H1 (cell line): ENCODE measurements around the gene OR9G4. TPM values are rescaled to one million over a fixed set of nuclear protein-coding genes. Genes with fewer than 3 reads are reported as not detected.

Source experiments
- CTCF ChIA-PET: fragments of 300-600 bp; sonication (Branson Sonifier 250); formaldehyde crosslinking; loops from one replicate; lab custom pipeline; 2021; ENCODE audit not compliant: partially characterized antibody; lab: Charles Lee
- POLR2A ChIA-PET: fragments of 300-600 bp; sonication (Branson Sonifier 250); formaldehyde crosslinking; loops from one replicate; lab custom pipeline; 2021; ENCODE audit warnings: inconsistent platforms; ENCODE audit not compliant: partially characterized antibody; lab: Charles Lee
- DNase-seq, 2 experiments: peaks; one replicate each; pipeline versions ENCODE4 v3.0.0 to v3.0.0-alpha.2; 2010 to 2022; ENCODE audit warnings: low spot score in 2 of 2, low read depth in 1 of 2, mixed read lengths in 1 of 2
- FAIRE-seq: peaks from 2 replicates; lab custom pipeline; 2011; peaks lifted over from hg19 to GRCh38; lab: Jason Lieb, UNC
- H2AFZ ChIP-seq: 2 replicates; pipeline ENCODE4 v1.8.1; 2012; ENCODE audit warnings: low read length, inconsistent platforms
- H2AK5ac ChIP-seq: 2 replicates; pipeline ENCODE4 v1.6.1; 2013; ENCODE audit warnings: low read depth, low read length
- H2BK120ac ChIP-seq: replicated peaks from 2 replicates; pipeline ENCODE3; 2013; ENCODE audit warnings: low read depth, low read length, inconsistent platforms
- H2BK12ac ChIP-seq: 2 replicates; pipeline ENCODE4 v1.6.1; 2013; ENCODE audit warnings: low read depth, low read length
- H2BK15ac ChIP-seq: 2 replicates; pipeline ENCODE4 v1.6.1; 2013; ENCODE audit warnings: low read length
- H2BK20ac ChIP-seq: 2 replicates; pipeline ENCODE4 v1.6.1; 2013; ENCODE audit warnings: low read length
- H2BK5ac ChIP-seq: 2 replicates; pipeline ENCODE4 v1.6.1; 2013; ENCODE audit warnings: low read depth, low read length
- H3K14ac ChIP-seq: 2 replicates; pipeline ENCODE4 v1.6.1; 2013; ENCODE audit warnings: inconsistent platforms; ENCODE audit not compliant: insufficient read length
- H3K18ac ChIP-seq: 2 replicates; pipeline ENCODE4 v1.6.1; 2013; ENCODE audit warnings: low read length; ENCODE audit errors: extremely low read depth
- H3K23ac ChIP-seq: 2 replicates; pipeline ENCODE4 v1.6.1; 2013; ENCODE audit warnings: inconsistent platforms; ENCODE audit not compliant: insufficient read length
- H3K23me2 ChIP-seq: 2 replicates; pipeline ENCODE4 v1.6.1; 2013; ENCODE audit warnings: low read depth, low read length
- H3K27ac ChIP-seq: 2 replicates; pipeline ENCODE4 v1.6.1; 2011; ENCODE audit warnings: low read depth, low read length, inconsistent platforms
- H3K27me3 ChIP-seq, 4 experiments: replicated peaks in 1 of 4; 1 replicate in 1 of 4; 2 replicates in 3 of 4; pipeline versions ENCODE4 v1.6.1 to v1.8.1; 2011 to 2013; ENCODE audit warnings: low read length in 3 of 4, mild to moderate bottlenecking in 3 of 4, inconsistent platforms in 2 of 4, mixed read lengths in 2 of 4, moderate library complexity in 1 of 4; ENCODE audit not compliant: control insufficient read depth in 3 of 4, insufficient read depth in 3 of 4; ENCODE audit errors: extremely low read depth in 1 of 4
- H3K36me3 ChIP-seq, 4 experiments: 2 replicates each; pipeline versions ENCODE4 v1.6.1 to v1.8.1; 2011 to 2013; ENCODE audit warnings: mild to moderate bottlenecking in 4 of 4, low read length in 3 of 4, moderate library complexity in 2 of 4, control low read depth in 1 of 4, inconsistent platforms in 1 of 4; ENCODE audit not compliant: insufficient read depth in 4 of 4, control insufficient read depth in 2 of 4
- H3K4ac ChIP-seq: replicated peaks from 2 replicates; pipeline ENCODE3; 2013; ENCODE audit warnings: low read length, low read depth, mixed read lengths, inconsistent platforms; ENCODE audit not compliant: insufficient read length
- H3K4me1 ChIP-seq, 4 experiments: replicated peaks in 1 of 4; 1 replicate in 1 of 4; 2 replicates in 3 of 4; pipeline versions ENCODE4 v1.6.1 to v1.8.1; 2011 to 2013; ENCODE audit warnings: low read length in 3 of 4, inconsistent platforms in 2 of 4, mixed read lengths in 1 of 4; ENCODE audit not compliant: insufficient read depth in 4 of 4, control insufficient read depth in 3 of 4
- H3K4me2 ChIP-seq, 2 experiments: 2 replicates each; pipeline versions ENCODE4 v1.6.1 to v1.8.1; 2011 to 2013; ENCODE audit warnings: low read depth in 2 of 2, low read length in 2 of 2, control low read depth in 1 of 2, inconsistent platforms in 1 of 2, mild to moderate bottlenecking in 1 of 2; ENCODE audit not compliant: insufficient read depth in 1 of 2
- H3K4me3 ChIP-seq, 4 experiments: fragments of 200-600, 300-600 bp in 1 of 4; sonication (generic), shearing (Covaris generic), sonication (Bioruptor Twin) in 1 of 4; 2 replicates each; pipeline versions ENCODE4 v1.5.1 to v1.8.1; 2011 to 2016; ENCODE audit warnings: low read length in 4 of 4, low read depth in 3 of 4, control low read depth in 2 of 4, inconsistent platforms in 2 of 4, mild to moderate bottlenecking in 2 of 4, mixed read lengths in 1 of 4, moderate library complexity in 1 of 4; ENCODE audit not compliant: insufficient read depth in 2 of 4; ENCODE audit errors: extremely low read depth in 1 of 4
- H3K56ac ChIP-seq: replicated peaks from 2 replicates; pipeline ENCODE3; 2013; ENCODE audit warnings: low read depth, mild to moderate bottlenecking, mixed read lengths, low read length, inconsistent platforms; ENCODE audit not compliant: insufficient read length
- H3K79me1 ChIP-seq: 2 replicates; pipeline ENCODE4 v1.6.1; 2013; ENCODE audit warnings: low read depth, low read length, control low read depth
- H3K79me2 ChIP-seq, 2 experiments: 2 replicates each; pipeline versions ENCODE4 v1.6.1 to v1.8.1; 2012 to 2013; ENCODE audit warnings: low read length in 2 of 2, mild to moderate bottlenecking in 2 of 2, inconsistent platforms in 1 of 2; ENCODE audit not compliant: insufficient read depth in 2 of 2, control insufficient read depth in 1 of 2
- H3K9ac ChIP-seq, 4 experiments: replicated peaks in 1 of 4; 1 replicate in 1 of 4; 2 replicates in 3 of 4; pipeline versions ENCODE4 v1.6.1 to v1.8.1; 2011 to 2013; ENCODE audit warnings: low read depth in 3 of 4, low read length in 3 of 4, control low read depth in 2 of 4, mild to moderate bottlenecking in 2 of 4, moderate library complexity in 2 of 4, inconsistent platforms in 1 of 4; ENCODE audit errors: extremely low read depth in 1 of 4
- H3K9me3 ChIP-seq, 2 experiments: 2 replicates each; pipeline versions ENCODE4 v1.6.1 to v1.8.1; 2012 to 2013; ENCODE audit warnings: mild to moderate bottlenecking in 2 of 2, moderate library complexity in 2 of 2, control low read depth in 1 of 2, inconsistent platforms in 1 of 2, low read depth in 1 of 2, low read length in 1 of 2, mixed read lengths in 1 of 2; ENCODE audit not compliant: insufficient read depth in 2 of 2
- H4K20me1 ChIP-seq, 2 experiments: replicated peaks in 1 of 2; 2 replicates each; pipeline versions ENCODE3 to v1.8.1; 2011 to 2013; ENCODE audit warnings: inconsistent platforms in 2 of 2, low read length in 2 of 2, mild to moderate bottlenecking in 1 of 2; ENCODE audit not compliant: insufficient read depth in 2 of 2, control insufficient read depth in 1 of 2
- H4K5ac ChIP-seq: 2 replicates; pipeline ENCODE4 v1.6.1; 2013; ENCODE audit warnings: low read length, low read depth, mixed read lengths, inconsistent platforms; ENCODE audit not compliant: insufficient read length
- H4K8ac ChIP-seq: 2 replicates; pipeline ENCODE4 v1.8.0; 2013; ENCODE audit warnings: mild to moderate bottlenecking, moderate library complexity, low read length, inconsistent platforms; ENCODE audit not compliant: insufficient read depth; ENCODE audit errors: extremely low read depth
- H4K91ac ChIP-seq: replicated peaks from 2 replicates; pipeline ENCODE3; 2013; ENCODE audit warnings: low read length, mixed read lengths, inconsistent platforms; ENCODE audit not compliant: insufficient read length
- EGR1 ChIP-seq: IDR thresholded peaks from 2 replicates; pipeline ENCODE4 v1.6.1; 2011; ENCODE audit warnings: low read depth, low read length, borderline replicate concordance
- FOSL1 ChIP-seq: IDR thresholded peaks from 2 replicates; pipeline ENCODE4 v1.6.1; 2011; ENCODE audit warnings: mild to moderate bottlenecking, low read depth, low read length, moderate library complexity; ENCODE audit not compliant: insufficient read depth
- RXRA ChIP-seq: IDR thresholded peaks from 2 replicates; pipeline ENCODE4 v1.6.1; 2011; ENCODE audit warnings: low read depth, mild to moderate bottlenecking, low read length, moderate library complexity; ENCODE audit not compliant: insufficient read depth
- SP1 ChIP-seq: IDR thresholded peaks from 2 replicates; pipeline ENCODE4 v1.6.1; 2011; ENCODE audit warnings: low read depth, low read length
- TCF12 ChIP-seq: IDR thresholded peaks from 2 replicates; pipeline ENCODE4 v1.6.1; 2011; ENCODE audit warnings: low read depth, mild to moderate bottlenecking, low read length
- WGBS, 2 experiments: shearing (Covaris generic) in 1 of 2; methylation state at CpG; one replicate each; pipeline versions ENCODE4 v1.1.6 to v1.1.7; 2013 to 2015; ENCODE audit warnings: low lambda C conversion rate in 2 of 2, mixed read lengths in 2 of 2, inconsistent platforms in 1 of 2, low coverage in 1 of 2, missing lambda C conversion rate in 1 of 2; ENCODE audit not compliant: insufficient replicate concordance in 2 of 2, insufficient coverage in 1 of 2, insufficient read length in 1 of 2; ENCODE audit errors: extremely low coverage in 1 of 2, missing lambda C conversion rate in 1 of 2; 5-methylcytosine and 5-hydroxymethylcytosine counted together
- polyA plus RNA-seq, 7 experiments: library from polyadenylated mRNA; depleted of rRNA in 3 of 7; stranded (reverse) in 5 of 7; unstranded in 2 of 7; fragments of >200 nt in 5 of 7; fragments of 200-250 nt in 2 of 7; gene quantifications; 1 replicate in 5 of 7; 2 replicates in 1 of 7; 4 replicates in 1 of 7; pipeline versions ENCODE4 v1.2.1 to v1.2.3, GENCODE V29; 2011 to 2013; ENCODE audit warnings: missing spikeins in 2 of 7, mixed read lengths in 2 of 7
- total RNA-seq: library from RNA; stranded (reverse); fragmentation: NEBNext Ultra II Directional; extraction: Animal tissue kit (Norgen Biotek cat#: 25700); gene quantifications from 2 replicates; pipeline ENCODE4 v1.2.1, GENCODE V29; 2021

Gene OR9G4
- total and polyA plus RNA-seq, 2 of the 8 experiments (the other 6 are each of a cell fraction or from before 2014, with no cell fraction given): not detected

DNA sequence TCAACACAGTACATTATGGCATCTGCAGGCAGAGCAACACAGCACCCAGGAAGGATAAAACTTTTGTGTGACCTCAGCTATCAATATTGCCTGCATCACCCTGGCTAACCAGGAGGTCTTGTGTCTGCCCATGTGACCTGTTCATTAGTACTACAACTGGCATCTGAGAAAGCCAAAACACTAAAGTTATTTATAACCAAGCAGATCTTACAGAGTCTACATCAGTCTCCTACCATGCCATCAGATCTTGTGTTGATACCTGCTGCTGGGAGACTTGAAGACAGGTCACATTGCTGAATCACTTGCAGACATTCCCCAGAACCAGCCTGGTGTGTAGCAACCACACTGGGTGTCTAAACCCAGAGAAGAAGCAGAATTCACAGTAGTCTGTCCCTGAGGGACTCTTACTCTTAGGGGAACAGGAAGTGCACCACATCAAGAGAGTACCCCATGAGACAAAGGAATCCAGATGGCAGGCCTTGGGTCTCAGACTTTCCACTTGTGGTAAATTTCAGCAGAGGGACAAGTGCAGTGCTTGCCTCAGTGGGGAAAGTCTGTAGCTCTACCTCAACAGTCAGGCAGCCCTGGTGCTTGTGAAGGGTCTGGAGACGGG is 42.6 kb downstream of the OR9G4 start:
- no peak overlapping the region for H3K4me3 ChIP-seq
- 0 out of 4 replicates have a peak, but pooled peaks cover 0 to 3% of the 10 kb centered on the region in 2 experiments for H3K9me3 ChIP-seq
- H2BK15ac ChIP-seq: 0 out of 2 replicates have a peak overlapping the region, but pooled peaks have one; percentile 18
- no peak overlapping the region for H4K91ac ChIP-seq
- no peak for DNase-seq
- H3K14ac ChIP-seq: no peak overlapping the region
- H3K27me3 ChIP-seq: no peaks in the 10 kb centered on the region
- H4K20me1 ChIP-seq: no peaks in the 10 kb centered on the region
- H4K5ac ChIP-seq: no peak overlapping the region
- H2BK120ac ChIP-seq: no peak overlapping the region
- H3K4ac ChIP-seq: no peak overlapping the region
- no peak overlapping the region for H3K23ac ChIP-seq
- no peak overlapping the region; the same call in 1 of the 2 replicates for H2BK20ac ChIP-seq
- TF ChIP-seq EGR1 (no peak), SP1 (no peak), RXRA (no peak), FOSL1 (no peak), TCF12 (no peak)
- H3K79me2 ChIP-seq: no peaks in the 10 kb centered on the region
- no peaks in the 10 kb centered on the region for H3K36me3 ChIP-seq
- 0 out of 2 replicates have a peak overlapping the region, but pooled peaks have one; percentile 3 for H2AFZ ChIP-seq
- H3K18ac ChIP-seq: no peak overlapping the region
- H3K56ac ChIP-seq: no peak overlapping the region
- no peaks in the 10 kb centered on the region for H3K23me2 ChIP-seq
- no peak for FAIRE-seq
- H4K8ac ChIP-seq: no peak overlapping the region
- H3K27ac ChIP-seq: no peak overlapping the region
- WGBS, 2 experiments: 53% methylated on average over 1 of the region's 1 CpG; no CpG with 5 or more reads in 1 of the 2 experiments
- POLR2A ChIA-PET: no interaction called here
- no peaks in the 10 kb centered on the region for H3K4me1 ChIP-seq
- no peaks in the 10 kb centered on the region for H3K79me1 ChIP-seq
- no peak overlapping the region for H3K9ac ChIP-seq
- H3K4me2 ChIP-seq: no peak overlapping the region
- H2BK5ac ChIP-seq: no peak overlapping the region
- peak overlapping the region; percentile 62; the same call in 1 of the 2 replicates for H2BK12ac ChIP-seq
- CTCF ChIA-PET: interaction anchor here (1.1 to 1.5 kb wide), 3 partner anchors 10 to 92 kb away, joined by 3 read pairs; partner anchors contain the start of gene OR5M1
- no peak overlapping the region for H2AK5ac ChIP-seq
